GM23248 (cell line): ENCODE measurements around the gene INO80E.

Experiments used
- EZH2 ChIP-seq: fragments of 200-600 bp; sonication (generic); IDR thresholded peaks from 2 replicates; pipeline ENCODE4 v1.6.1; 2018; ENCODE audit warnings: antibody characterized with exemption, mild to moderate bottlenecking; ENCODE audit not compliant: insufficient read depth, poor library complexity, severe bottlenecking
- EZH2phosphoT487 ChIP-seq: fragments of 200-600 bp; sonication (generic); IDR thresholded peaks from 2 replicates; pipeline ENCODE4 v1.6.1; 2018; ENCODE audit warnings: antibody characterized with exemption, moderate library complexity, mild to moderate bottlenecking, low read depth; ENCODE audit not compliant: insufficient read depth

DNA sequence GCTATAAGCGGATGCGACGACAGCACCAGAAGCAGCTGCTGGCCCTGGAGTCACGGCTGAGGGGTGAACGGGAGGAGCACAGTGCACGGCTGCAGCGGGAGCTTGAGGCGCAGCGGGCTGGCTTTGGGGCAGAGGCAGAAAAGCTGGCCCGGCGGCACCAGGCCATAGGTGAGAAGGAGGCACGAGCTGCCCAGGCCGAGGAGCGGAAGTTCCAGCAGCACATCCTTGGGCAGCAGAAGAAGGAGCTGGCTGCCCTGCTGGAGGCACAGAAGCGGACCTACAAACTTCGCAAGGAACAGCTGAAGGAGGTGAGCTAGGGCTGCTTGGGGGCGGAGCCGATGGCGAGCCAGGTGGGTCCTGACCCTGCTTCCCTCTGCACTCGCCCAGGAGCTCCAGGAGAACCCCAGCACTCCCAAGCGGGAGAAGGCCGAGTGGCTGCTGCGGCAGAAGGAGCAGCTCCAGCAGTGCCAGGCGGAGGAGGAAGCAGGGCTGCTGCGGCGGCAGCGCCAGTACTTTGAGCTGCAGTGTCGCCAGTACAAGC, 10.7 kb upstream of the INO80E start:
- TF ChIP-seq EZH2 (no peak), EZH2phosphoT487 (no peak)
